Smooth muscle cell (in vitro differentiated cells): Measurements from ENCODE around the gene EID3. TPM values are rescaled to one million over a fixed set of nuclear protein-coding genes. Genes with fewer than 3 reads are reported as not detected.

Source experiments
- DNase-seq: peaks from one replicate; lab custom pipeline; 2025; ENCODE audit not compliant: unreplicated experiment; lab: John Stamatoyannopoulos, UW
- H2AFZ ChIP-seq: fragments of 200-600 bp; sonication (generic); 2 replicates; pipeline ENCODE4 v1.6.0; 2016; ENCODE audit warnings: antibody characterized with exemption, low read depth, mild to moderate bottlenecking
- H3F3A ChIP-seq: fragments of 200-600 bp; sonication (generic); 2 replicates; pipeline ENCODE4 v1.6.0; 2017; ENCODE audit warnings: antibody characterized with exemption, low read depth
- H3K27ac ChIP-seq: fragments of 200-600 bp; sonication (generic); 2 replicates; pipeline ENCODE4 v1.5.1; 2016; ENCODE audit warnings: low read depth, mild to moderate bottlenecking
- H3K27me3 ChIP-seq: fragments of 200-600 bp; sonication (generic); 2 replicates; pipeline ENCODE4 v1.6.1; 2016; ENCODE audit warnings: low read depth, mild to moderate bottlenecking
- H3K36me3 ChIP-seq: fragments of 200-600 bp; sonication (generic); 2 replicates; pipeline ENCODE4 v1.5.1; 2016; ENCODE audit warnings: low read depth
- H3K4me1 ChIP-seq: fragments of 200-600 bp; sonication (generic); 2 replicates; pipeline ENCODE4 v1.5.1; 2016; ENCODE audit warnings: low read depth
- H3K4me2 ChIP-seq: fragments of 200-600 bp; sonication (generic); 2 replicates; pipeline ENCODE4 v1.6.0; 2016; ENCODE audit warnings: mild to moderate bottlenecking
- H3K4me3 ChIP-seq: fragments of 200-600 bp; sonication (generic); 2 replicates; pipeline ENCODE4 v1.5.1; 2016; ENCODE audit warnings: mild to moderate bottlenecking
- H3K79me2 ChIP-seq: fragments of 200-600 bp; sonication (generic); 2 replicates; pipeline ENCODE4 v1.6.0; 2016; ENCODE audit warnings: low read depth, mild to moderate bottlenecking
- H3K9ac ChIP-seq: fragments of 200-600 bp; sonication (generic); 2 replicates; pipeline ENCODE4 v1.6.0; 2016; ENCODE audit warnings: low read depth
- H3K9me3 ChIP-seq: fragments of 200-600 bp; sonication (generic); replicated peaks from 2 replicates; pipeline ENCODE4 v1.5.1; 2016; ENCODE audit warnings: low read depth
- H4K20me1 ChIP-seq: fragments of 200-600 bp; sonication (generic); 2 replicates; pipeline ENCODE4 v1.6.0; 2016; ENCODE audit warnings: low read depth
- whole genome bisulfite sequencing: methylation state at CpG from one replicate; pipeline ENCODE4 v1.1.7; 2016; ENCODE audit warnings: low lambda C conversion rate; 5-methylcytosine and 5-hydroxymethylcytosine counted together
- polyA plus RNA-seq: library from polyadenylated mRNA; unstranded; fragments of >200 nt; fragmentation: Nextera tagmentation; extraction: Ambion mirVana; gene quantifications from 2 replicates; pipeline ENCODE4 v1.2.1, GENCODE V29; 2016
- total RNA-seq: library from RNA; depleted of rRNA; stranded (reverse); fragments of >200 nt; gene quantifications from 2 replicates; pipeline ENCODE4 v1.2.3, GENCODE V29; 2014
- TF ChIP-seq, protein P1 (sequence below): fragments of 200-600 bp; sonication (generic); IDR thresholded peaks from 2 replicates; pipeline ENCODE4 v1.5.1; 2017; ENCODE audit warnings: borderline replicate concordance, mild to moderate bottlenecking, antibody characterized with exemption; ENCODE audit not compliant: insufficient read depth, poor library complexity, severe bottlenecking

The EID3 gene
- total and polyA plus RNA-seq, 2 experiments from 2014 or later: 1.5 to 4.0 TPM

GRCh38 chr12:104288635-104289274 is 14.8 kb upstream of the EID3 start:
- DNase-seq: peak; percentile 23
- no peaks in the 10 kb centered on the region for H3K9me3 ChIP-seq
- peaks cover 53% of the 10 kb centered on the region for H4K20me1 ChIP-seq
- no peaks in the 10 kb centered on the region for H3K36me3 ChIP-seq
- peak overlapping the region; percentile 84 for H3K4me2 ChIP-seq
- peaks cover 62% of the 10 kb centered on the region for H3K79me2 ChIP-seq
- under 1% methylated on average over 41 of the region's 41 CpGs for WGBS
- H2AFZ ChIP-seq: peak overlapping the region; percentile 4
- H3F3A ChIP-seq: peaks cover 9% of the 10 kb centered on the region
- H3K27ac ChIP-seq: peak overlapping the region; percentile 98
- peak overlapping the region; percentile 78 for H3K4me3 ChIP-seq
- H3K27me3 ChIP-seq: no peaks in the 10 kb centered on the region
- TF ChIP-seq, protein P1, sequence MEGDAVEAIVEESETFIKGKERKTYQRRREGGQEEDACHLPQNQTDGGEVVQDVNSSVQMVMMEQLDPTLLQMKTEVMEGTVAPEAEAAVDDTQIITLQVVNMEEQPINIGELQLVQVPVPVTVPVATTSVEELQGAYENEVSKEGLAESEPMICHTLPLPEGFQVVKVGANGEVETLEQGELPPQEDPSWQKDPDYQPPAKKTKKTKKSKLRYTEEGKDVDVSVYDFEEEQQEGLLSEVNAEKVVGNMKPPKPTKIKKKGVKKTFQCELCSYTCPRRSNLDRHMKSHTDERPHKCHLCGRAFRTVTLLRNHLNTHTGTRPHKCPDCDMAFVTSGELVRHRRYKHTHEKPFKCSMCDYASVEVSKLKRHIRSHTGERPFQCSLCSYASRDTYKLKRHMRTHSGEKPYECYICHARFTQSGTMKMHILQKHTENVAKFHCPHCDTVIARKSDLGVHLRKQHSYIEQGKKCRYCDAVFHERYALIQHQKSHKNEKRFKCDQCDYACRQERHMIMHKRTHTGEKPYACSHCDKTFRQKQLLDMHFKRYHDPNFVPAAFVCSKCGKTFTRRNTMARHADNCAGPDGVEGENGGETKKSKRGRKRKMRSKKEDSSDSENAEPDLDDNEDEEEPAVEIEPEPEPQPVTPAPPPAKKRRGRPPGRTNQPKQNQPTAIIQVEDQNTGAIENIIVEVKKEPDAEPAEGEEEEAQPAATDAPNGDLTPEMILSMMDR: no peak
- H3K9ac ChIP-seq: peak overlapping the region; percentile 91
- peaks cover 24% of the 10 kb centered on the region for H3K4me1 ChIP-seq

- H2AFZ ChIP-seq: no peak overlapping the region
- peaks cover 9% of the 10 kb centered on the region for H3F3A ChIP-seq
- no peaks in the 10 kb centered on the region for H3K27me3 ChIP-seq
- H4K20me1 ChIP-seq: peaks cover 66% of the 10 kb centered on the region
- H3K4me3 ChIP-seq: no peak overlapping the region
- H3K27ac ChIP-seq: no peak overlapping the region
- peaks cover 74% of the 10 kb centered on the region for H3K79me2 ChIP-seq
- no peak for DNase-seq
- 91% methylated on average over 8 of the region's 8 CpGs for WGBS
- H3K36me3 ChIP-seq: peaks cover 4% of the 10 kb centered on the region
- peak overlapping the region; percentile 84 for H3K4me2 ChIP-seq
- peaks cover 24% of the 10 kb centered on the region for H3K4me1 ChIP-seq
- TF ChIP-seq, protein P1: no peak
- H3K9me3 ChIP-seq: no peaks in the 10 kb centered on the region
- H3K9ac ChIP-seq: no peak overlapping the region
These were observed 13.2 kb upstream of the EID3 start for GRCh38 chr12:104290320-104290719.

DNA sequence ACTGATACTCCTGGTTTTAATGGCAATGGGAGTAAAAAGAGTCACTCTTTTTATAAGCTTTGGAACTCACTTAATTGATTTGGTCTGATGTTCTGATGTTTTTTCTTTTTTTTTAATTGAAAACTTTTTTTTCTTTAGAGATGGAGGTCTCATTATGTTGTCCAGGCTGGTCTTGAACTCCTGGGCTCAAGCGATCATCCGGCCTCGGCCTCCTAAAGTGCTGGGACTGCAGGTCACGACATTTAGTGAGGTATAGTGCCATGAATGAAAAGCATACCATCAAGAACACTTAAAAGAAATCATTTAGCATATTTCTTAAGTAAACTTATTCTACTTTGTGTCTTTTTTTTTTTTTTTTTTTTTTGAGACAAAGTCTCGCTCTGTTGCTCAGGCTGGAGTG is 12.7 kb upstream of the EID3 start:
- no peak for DNase-seq
- H3K4me1 ChIP-seq: peaks cover 24% of the 10 kb centered on the region
- TF ChIP-seq, protein P1: no peak
- no peak overlapping the region for H3K9ac ChIP-seq
- H4K20me1 ChIP-seq: peaks cover 71% of the 10 kb centered on the region
- H3K27ac ChIP-seq: no peak overlapping the region
- H3K9me3 ChIP-seq: no peaks in the 10 kb centered on the region
- no peak overlapping the region for H3K4me2 ChIP-seq
- H3K27me3 ChIP-seq: no peaks in the 10 kb centered on the region
- 97% methylated on average over 5 of the region's 5 CpGs for WGBS
- H2AFZ ChIP-seq: no peak overlapping the region
- no peak overlapping the region for H3K4me3 ChIP-seq
- peaks cover 4% of the 10 kb centered on the region for H3F3A ChIP-seq
- H3K36me3 ChIP-seq: peaks cover 4% of the 10 kb centered on the region
- peaks cover 79% of the 10 kb centered on the region for H3K79me2 ChIP-seq
